Tongue (tissue), 2 donors: ENCODE measurements around the gene ARHGEF40. TPM values are rescaled to one million over a fixed set of nuclear protein-coding genes. Genes with fewer than 3 reads are reported as not detected.
"Not testable (repeated sequence)": the region's sequence is repeated elsewhere in the genome, so short reads cannot be mapped to it uniquely, and the experiment has no call there.

ENCODE experiments used
- DNase-seq: peaks from one replicate; pipeline ENCODE4 v3.0.0-alpha.2; 2015
- total RNA-seq: library from RNA; depleted of rRNA; stranded (reverse); fragments of >200 nt; gene quantifications from one replicate; pipeline ENCODE4 v1.2.3, GENCODE V29; 2014

Gene ARHGEF40
- total RNA-seq, 1 donor from 2014 or later: 79.2 TPM

DNA sequence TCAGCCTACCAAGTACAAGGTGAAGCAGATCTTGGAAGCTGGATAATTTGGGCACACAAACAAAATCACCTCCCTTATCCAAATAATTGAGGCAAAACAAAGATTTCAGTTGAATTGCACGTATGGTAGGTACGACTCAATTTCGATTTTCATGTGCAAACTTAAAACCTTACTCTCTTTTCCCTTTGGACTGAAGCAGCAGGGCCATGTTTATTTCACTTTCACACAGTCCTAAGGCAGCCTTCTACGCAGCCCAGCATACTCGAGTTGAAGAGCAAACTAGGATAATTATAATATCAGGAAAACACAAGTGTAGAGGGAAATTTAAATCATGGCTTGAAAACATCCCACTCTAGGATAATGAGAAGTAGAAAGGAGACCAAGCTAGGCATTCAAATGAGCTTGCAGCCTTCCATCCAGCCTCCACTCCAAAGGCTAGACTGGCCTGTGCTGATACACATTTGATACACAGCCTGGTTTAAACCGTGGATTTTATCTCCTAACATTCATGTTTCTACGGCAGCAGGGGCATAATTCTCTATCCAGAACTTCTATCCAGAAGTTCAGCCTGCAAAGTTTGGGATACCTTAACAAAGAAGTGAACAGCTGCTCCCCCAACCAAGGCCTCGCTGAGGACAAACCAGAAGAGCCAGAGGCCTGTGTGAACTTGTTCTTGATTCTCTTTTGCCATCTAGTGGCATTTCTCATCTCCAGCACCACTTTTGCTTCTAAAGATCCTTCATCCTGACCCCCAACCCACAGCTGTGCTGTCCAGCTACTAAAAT, 30.3 kb upstream of the ARHGEF40 start:
- DNase-seq: peak; percentile 94

DNA sequence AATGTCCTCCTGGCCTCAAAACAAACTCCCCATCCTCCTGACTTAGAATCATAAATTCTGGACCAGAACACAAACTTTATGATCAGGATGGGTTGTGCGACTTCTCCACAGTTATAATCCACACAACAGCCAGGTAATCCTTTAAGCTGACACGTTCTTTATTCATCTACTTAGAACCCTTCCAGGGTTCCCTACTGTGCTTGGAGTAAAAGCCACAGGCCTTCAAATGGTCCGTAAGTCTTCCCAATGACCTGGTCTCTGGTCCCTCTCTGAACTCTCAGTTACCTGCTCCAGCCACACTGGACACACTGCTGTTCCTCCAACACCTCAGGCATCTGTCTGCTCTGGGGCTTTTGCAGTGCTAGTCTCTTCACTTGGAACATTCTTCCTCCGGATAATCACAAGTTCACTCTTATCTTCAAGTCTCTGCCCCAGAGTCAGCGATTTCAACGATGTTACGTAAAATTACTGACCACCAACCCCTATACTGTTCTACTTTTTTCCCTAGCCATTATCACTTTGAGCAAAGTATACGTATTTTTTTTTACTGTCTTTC, 29.7 kb upstream of the ARHGEF40 start:
- DNase-seq: no peak

DNA sequence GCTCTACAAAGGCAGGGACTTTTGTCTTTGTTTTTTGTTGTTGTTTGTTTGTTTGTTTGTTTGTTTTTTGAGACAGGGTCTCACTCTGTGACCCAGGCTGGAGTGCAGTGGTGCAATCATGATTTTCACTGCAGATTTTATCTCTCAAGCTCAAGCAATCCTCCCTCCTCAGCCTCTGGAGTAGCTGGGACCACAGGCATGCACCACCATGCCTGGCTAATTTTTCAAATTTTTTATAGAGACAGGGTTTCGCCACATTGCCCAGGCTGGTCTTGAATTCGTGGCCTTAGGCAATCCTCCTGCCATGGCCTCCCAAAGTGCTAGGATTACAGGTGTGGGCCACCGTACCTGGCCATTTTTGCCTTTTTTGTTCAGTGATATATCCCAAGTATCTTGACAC, 29.2 kb upstream of the ARHGEF40 start:
- DNase-seq: not testable (repeated sequence)

DNA sequence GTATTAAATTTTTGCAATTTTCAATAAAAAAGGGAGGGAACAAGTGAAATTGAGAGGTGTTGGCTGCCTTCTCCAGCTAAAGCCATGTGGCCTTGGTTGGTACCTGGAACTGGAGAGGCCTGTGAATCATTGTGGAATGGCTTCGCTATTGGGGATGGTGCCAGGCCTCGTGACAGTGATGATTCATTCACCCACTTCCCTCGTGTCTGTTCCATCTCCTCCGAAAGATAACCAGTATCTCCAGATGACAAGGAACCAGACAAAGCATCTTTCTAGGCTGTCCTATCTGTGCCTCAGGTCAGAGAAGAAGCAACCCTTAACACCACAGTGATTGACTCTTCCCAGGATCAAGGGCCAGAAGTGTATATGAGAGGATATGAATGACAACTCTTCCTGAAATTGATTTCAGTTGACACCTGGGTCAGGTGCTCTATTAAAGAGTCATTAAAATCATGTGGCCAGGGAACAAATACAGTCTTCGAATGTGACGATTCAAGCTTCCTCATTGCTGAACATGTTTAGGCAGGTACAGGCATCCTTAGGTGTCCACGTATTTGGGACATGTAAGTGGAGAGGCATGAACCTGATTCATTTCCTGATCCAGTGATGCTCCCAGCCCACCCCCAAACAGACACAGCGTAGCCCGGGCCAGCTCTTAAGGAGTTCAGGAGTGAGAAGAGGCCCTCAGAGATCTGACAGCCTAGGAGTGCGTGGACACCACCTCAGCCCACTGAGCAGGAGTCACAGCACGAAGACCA, 28.2 kb upstream of the ARHGEF40 start, which contains the start of gene RNASE7:
Gene RNASE7 (plus strand): TSS at position 687 of the 758 bp plus-strand sequence. CDS start 631 bp downstream, outside the sequence.
- no peak for DNase-seq

DNA sequence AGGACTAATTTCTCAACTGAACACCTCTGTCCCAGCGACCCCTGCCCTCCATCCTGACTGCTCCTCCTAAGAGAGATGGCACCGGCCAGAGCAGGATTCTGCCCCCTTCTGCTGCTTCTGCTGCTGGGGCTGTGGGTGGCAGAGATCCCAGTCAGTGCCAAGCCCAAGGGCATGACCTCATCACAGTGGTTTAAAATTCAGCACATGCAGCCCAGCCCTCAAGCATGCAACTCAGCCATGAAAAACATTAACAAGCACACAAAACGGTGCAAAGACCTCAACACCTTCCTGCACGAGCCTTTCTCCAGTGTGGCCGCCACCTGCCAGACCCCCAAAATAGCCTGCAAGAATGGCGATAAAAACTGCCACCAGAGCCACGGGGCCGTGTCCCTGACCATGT, 27.2 kb upstream of the ARHGEF40 start:
- DNase-seq: no peak

DNA sequence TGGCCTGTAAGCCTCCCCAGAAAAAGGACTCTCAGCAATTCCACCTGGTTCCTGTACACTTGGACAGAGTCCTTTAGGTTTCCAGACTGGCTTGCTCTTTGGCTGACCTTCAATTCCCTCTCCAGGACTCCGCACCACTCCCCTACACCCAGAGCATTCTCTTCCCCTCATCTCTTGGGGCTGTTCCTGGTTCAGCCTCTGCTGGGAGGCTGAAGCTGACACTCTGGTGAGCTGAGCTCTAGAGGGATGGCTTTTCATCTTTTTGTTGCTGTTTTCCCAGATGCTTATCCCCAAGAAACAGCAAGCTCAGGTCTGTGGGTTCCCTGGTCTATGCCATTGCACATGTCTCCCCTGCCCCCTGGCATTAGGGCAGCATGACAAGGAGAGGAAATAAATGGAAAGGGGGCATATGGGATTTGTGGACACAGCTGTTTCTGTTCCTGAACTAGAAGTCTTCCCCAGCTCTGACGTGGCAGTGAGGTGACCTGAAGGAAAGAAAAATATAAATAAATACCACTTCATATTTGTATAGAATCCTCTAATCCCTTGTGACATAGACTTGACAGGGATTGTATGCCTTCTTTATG, 26.6 kb upstream of the ARHGEF40 start:
- no peak for DNase-seq

DNA sequence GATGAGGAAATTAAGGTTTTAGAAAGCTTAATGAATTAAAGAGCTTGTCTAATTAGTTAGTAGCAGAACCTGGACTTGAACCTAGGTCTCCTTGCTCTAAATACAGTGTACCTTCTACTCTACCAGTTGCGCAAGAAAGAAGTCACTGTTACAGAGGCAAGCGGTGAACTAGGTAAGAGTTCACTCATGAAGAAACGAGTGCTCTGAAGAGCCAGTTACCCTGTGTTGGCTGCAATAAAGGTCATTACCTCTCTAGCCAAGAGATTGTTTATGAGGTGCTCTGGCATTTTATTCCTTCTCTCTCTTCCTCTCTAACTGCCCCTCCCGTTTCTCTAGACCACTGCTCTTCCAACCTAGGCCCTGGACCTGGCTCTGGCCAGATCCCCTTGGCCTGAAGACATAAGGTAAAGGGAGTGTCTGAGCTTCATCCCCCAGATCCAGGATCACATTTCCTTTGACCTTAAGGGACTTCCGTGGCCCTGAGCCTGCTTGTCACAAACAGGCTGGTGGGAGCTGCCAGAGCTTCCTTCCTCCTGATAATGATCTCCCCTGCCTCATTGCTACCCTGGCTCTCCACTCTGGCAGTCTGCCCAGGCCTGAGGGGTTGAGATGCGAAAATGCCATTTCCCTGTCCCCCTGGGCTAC, 26.0 kb upstream of the ARHGEF40 start:
- DNase-seq: no peak

DNA sequence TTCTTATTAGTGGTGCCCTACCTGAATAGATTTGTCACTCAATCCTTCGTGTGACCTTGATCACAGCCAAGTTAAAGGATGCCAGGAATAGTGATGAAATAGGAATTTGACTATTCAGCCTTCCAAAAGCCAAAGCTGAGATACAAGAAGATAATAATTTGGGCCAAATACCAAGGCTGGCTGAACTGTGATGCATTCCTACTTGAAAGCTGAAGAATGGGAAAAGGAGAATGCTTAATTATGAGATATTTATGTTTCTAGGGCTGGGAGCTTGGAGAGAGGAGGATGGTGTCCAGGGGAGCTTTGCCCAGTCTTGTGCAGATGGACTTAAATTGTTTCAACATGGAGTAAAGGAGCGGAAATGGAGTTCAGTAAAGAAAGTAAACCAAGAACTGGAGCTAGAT, 22.7 kb upstream of the ARHGEF40 start:
- DNase-seq: no peak

DNA sequence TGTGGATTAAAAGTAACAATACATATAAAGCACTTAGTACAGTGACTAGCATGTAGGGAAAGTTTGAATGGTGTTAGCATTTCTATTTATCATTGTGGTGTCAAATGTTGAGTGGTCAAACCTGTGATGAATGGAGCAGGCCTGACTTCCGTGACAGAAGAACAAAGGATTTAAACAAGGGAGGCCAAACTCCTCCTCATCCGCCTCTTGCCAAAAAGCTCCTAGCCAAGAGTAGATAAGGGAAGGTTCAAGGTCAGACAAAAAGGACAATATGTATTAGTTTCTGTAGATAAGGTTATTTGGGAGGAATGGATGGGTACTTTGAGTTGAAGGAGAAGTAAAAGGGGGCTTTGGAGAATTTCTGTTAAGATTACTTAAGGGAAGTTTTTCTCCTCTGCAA, 21.5 kb upstream of the ARHGEF40 start:
- DNase-seq: no peak

DNA sequence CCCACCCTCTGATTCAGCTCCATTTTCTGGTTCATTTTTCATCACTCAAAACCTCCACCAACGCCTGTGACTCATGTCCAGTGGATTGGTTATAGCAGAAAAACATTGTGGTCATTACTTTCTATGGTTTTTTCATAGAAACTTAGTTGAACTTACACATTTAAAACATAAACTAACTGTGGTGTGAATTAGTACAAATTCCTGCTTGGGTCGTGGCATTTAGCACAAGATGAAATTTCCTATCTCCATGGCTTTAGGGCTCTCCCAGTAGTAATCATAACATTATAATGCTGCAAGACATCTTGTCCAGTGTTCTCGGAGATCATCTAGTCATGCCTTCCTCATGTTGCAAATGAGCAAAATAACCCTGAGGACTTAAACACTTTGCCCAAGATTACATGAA, 20.8 kb upstream of the ARHGEF40 start:
- no peak for DNase-seq

DNA sequence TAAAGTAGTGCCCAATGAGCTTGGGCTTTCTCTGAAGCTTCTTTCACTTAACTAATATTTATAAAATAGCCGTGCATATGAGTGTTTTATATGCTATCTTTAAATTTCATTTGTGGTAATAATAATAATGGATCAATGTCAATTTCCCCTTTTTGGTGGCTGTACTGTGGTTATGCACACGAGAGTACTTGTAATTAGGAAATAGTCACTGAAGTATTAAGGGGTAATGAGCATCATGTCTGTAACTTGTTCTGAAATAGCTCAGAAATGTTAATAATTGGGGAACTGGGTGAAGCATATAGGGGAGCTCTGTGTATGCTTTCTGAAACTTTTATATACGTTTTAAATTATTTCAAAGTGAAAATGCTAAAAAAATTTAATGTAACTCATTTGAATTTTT, 19.5 kb upstream of the ARHGEF40 start:
- no peak for DNase-seq

DNA sequence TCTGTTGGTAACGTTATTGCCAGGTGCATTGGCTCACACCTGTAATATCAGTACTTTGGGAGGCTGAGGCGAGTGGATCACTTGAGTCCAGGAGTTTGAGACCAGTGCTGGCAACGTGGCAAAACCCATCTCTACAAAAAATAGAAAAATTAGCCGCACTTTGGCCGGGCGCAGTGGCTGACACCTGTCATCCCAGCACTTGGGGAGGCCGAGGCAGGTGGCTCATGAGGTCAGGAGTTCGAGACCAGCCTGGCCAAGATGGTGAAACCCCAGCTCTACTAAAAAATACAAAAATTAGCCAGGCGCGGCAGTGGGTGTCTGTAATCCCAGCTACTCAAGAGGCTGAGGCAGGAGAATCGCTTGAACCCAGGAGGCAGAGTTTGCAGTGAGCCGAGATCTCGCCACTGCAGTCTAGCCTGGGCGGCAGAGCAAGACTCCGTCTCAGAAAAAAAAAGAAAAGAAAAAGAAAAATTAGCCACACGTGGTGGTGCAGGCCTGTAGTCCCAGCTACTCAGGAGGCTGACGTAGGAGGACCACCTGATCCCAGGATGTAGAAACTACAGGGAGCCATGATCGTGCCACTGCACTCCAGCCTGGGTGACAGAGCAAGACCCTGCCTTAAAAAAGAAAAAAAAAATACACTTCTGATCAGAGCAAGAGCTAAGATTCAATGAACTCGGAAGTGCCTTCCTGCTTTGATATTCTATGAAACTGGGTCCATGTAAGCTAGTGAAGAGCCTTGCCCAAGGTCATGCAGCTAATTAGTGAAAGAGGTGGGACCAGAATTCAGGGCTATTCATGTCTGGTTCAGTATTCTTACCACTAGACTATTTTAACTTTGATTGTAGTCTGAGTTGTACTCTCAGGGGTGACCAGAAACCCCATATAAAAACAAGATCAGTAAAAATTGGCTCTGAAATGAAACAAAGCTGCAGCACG, 16.7 kb upstream of the ARHGEF40 start:
- DNase-seq: no peak

DNA sequence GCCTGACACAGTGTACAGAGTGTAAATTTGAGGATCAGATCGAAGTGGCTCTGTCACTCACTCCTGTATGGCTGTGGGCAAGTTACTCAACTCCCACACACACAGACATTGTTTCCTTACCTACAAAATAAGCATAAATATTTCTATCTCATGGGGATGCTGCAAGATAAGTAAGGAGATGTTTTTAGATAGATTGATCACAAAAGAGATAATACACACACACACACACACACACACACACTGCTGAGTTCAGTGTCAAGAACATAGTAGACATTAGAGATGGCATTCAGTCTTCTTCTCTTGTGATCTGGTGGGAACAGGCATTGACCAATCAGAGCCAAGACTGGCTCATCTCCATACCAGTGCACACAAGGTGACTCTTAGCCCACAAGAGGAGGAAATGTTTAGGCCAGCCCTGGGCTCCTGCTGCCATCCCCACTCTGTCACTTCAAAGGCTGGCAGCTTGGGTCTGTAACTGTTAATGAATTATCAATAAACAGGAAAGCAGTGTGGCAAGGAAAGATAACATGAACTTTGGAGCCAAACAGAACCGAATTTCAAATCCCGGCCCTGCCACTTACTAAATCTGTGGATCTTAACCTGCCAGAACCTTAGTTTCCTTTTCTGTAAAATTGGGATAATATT, 15.9 kb upstream of the ARHGEF40 start:
- no peak for DNase-seq

DNA sequence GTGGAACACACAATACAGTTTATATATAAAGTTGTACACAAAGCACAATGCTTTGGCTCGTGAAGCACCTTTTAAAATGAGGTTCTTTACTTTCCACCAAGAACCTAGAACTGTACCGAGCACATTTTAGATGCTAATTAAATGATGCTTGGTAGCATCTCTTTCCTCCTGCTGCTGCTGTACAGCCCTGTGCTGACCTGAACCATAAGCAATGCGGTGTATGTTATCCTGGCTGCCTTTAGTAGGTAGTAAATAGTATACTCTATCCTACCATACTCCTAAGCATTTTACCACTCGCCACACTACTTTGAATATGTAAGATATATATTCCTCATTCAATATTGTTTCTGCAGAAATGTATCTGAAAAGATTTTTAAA, 15.3 kb upstream of the ARHGEF40 start:
- DNase-seq: no peak

DNA sequence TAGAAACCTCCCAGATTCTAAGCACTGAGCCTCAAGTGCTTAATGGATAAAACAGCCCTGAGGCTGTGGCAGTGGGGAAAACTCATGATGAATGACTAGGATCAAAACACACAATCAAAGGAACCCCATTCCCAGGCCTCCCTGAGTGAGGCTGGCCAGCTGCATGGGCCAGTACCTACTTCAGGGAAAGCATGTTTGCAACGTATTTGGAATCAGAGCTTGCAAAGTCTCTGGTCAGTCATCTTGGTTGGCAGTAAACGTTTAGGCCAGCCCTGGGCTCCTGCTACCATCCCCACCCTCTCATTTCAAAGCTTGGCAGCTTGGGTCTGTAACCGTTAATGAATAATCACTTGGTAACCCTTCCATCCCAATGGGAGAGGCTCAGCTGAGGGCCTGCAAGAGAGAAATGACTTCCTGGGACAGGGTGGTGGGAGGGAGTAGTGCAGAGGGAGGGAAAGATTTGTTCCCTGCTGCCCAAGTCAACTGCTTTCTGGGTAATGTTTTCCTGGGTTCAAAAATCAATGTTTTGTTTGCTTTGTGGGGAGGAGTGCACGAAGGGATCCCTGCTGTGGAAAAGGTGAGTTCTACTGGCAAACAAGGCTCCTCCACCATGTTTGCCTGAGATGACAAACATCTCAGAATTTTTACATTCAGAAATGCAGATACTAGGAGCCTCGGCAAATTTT, 14.5 kb upstream of the ARHGEF40 start:
- DNase-seq: no peak

DNA sequence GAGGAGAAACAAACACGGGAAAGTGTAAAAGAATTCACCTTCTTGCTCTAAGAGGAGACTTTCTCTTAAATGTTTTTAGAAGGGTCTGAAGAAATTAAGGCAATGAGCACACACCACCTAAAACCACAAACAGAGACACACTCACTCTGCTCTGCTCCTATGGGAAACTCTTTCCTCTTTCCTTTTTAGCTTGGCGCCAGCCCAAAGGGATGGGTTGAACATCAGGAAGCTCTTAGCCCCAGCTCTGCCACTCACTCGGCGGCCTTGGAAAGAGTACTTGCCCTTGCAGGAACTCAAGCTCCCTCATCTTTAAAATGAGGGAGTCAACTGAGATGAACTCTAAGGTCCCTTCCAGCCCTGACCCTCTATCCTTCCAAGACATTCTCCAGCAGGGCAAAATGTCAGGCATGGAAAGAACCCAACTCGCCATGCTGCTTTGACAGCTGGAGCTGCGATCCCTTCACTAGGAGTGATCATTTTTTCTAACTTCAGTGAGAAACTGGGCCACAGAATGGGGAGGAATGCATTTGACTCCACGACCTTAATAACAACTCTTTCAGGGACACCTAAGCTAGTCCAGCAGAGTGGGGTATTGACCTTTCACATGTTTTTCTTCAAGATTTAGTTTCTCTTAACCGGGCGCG, 13.5 kb upstream of the ARHGEF40 start:
- DNase-seq: peak; percentile 37

DNA sequence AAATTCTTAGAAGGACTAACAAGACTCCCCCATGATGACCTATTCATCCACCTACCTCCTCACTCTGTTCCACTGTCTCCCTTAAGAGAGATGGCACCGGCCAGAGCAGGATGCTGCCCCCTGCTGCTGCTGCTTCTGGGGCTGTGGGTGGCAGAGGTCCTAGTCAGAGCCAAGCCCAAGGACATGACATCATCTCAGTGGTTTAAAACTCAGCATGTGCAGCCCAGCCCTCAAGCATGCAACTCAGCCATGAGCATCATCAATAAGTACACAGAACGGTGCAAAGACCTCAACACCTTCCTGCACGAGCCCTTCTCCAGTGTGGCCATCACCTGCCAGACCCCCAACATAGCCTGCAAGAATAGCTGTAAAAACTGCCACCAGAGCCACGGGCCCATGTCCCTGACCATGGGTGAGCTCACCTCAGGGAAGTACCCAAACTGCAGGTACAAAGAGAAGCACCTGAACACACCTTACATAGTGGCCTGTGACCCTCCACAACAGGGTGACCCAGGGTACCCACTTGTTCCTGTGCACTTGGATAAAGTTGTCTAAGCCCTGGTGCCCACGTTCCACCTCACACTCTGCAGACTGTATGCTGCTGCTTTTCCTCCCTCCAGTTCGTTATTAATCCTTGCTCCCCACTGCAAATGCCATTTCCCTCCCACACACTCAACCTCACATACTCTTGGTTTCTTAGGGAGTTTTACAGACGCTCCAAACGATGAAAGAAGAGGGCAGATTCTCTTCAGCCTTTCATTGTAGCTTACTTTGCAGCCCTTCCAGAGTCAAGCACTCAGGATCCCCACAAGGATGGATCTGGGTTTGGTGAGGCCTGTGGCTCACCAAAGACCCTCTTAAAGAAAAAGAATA, 12.1 kb upstream of the ARHGEF40 start, which contains the start of gene RNASE8:
Gene RNASE8 (plus strand): TSS at position 20 of the 873 bp plus-strand sequence. CDS start 71 bp downstream, at position 91.
- no peak for DNase-seq

DNA sequence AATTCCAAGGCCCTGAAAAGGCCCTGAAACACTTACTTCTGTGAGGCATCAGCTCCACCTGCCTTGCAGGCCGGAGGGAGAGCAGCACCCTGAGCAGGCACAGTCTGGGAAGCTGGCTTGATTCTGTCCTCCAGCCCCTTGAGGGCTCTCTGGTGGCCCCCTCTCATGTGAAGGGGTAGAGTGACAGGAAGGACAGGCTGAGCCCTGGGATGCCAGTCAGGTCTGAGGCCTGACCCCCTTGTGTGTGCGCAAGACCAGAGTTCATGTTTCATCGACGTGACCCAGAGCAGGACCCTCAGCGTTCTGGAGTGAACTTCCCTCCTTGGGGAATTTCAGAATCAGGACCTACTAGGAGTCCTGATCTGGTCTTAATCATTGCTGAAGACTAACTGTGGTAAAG, 11.2 kb upstream of the ARHGEF40 start:
- DNase-seq: no peak
